GM12801 (cell line): Measurements from ENCODE around the gene BORCS5.

Experiments
- CTCF ChIP-seq: IDR thresholded peaks from one replicate; pipeline ENCODE4 v1.5.1; 2011; ENCODE audit warnings: control low read depth; ENCODE audit not compliant: insufficient read length; ENCODE audit errors: extremely low read depth

Gene BORCS5

GRCh38 chr12:12480074-12480473, 123.2 kb downstream of the BORCS5 start:
- TF ChIP-seq CTCF: no peak

- no peak for TF ChIP-seq CTCF
Observed at GRCh38 chr12:12481631-12482030, 124.8 kb downstream of the BORCS5 start.

- no peak for TF ChIP-seq CTCF
Observed at GRCh38 chr12:12482150-12482761, 125.4 kb downstream of the BORCS5 start.

GRCh38 chr12:12482959-12483358, 126.1 kb downstream of the BORCS5 start:
- no peak for TF ChIP-seq CTCF

- no peak for TF ChIP-seq CTCF
Observed at GRCh38 chr12:12483438-12483837, 126.6 kb downstream of the BORCS5 start.

GRCh38 chr12:12486661-12487240, 129.9 kb downstream of the BORCS5 start:
- no peak for TF ChIP-seq CTCF

- no peak for TF ChIP-seq CTCF
Observed at GRCh38 chr12:12487490-12487889, 130.6 kb downstream of the BORCS5 start.
